GM12873 (cell line): Measurements from ENCODE around the gene VCAM1.

Experiments
- CTCF ChIP-seq: IDR thresholded peaks from 2 replicates; pipeline ENCODE4 v1.5.1; 2012; ENCODE audit warnings: low read depth, mild to moderate bottlenecking, moderate library complexity, low read length, control low read depth; ENCODE audit not compliant: insufficient read depth; ENCODE audit errors: missing control alignments

The VCAM1 gene

GRCh38 chr1:100722221-100722620, 2.7 kb downstream of the VCAM1 start:
- TF ChIP-seq CTCF, result no peak

- TF ChIP-seq CTCF, result no peak
Measured at GRCh38 chr1:100724281-100724680, 4.7 kb downstream of the VCAM1 start.

- no peak for TF ChIP-seq CTCF
Measured at GRCh38 chr1:100730130-100730529, 10.6 kb downstream of the VCAM1 start.

- no peak for TF ChIP-seq CTCF
Measured at GRCh38 chr1:100731309-100731708, 11.8 kb downstream of the VCAM1 start.

GRCh38 chr1:100731758-100732157, 12.2 kb downstream of the VCAM1 start:
- no peak for TF ChIP-seq CTCF

- no peak for TF ChIP-seq CTCF
Measured at GRCh38 chr1:100734676-100735075, 15.1 kb downstream of the VCAM1 start.

- no peak for TF ChIP-seq CTCF
Measured at GRCh38 chr1:100735244-100735643, 15.7 kb downstream of the VCAM1 start.

- no peak for TF ChIP-seq CTCF
Measured at GRCh38 chr1:100736324-100736723, 16.8 kb downstream of the VCAM1 start.
